Measurements from ENCODE around the gene CIZ1.

The CIZ1 gene

GRCh38 chr9:128169492-128169891, 21.9 kb downstream of the CIZ1 start:
- TF ChIP-seq, protein P1, sequence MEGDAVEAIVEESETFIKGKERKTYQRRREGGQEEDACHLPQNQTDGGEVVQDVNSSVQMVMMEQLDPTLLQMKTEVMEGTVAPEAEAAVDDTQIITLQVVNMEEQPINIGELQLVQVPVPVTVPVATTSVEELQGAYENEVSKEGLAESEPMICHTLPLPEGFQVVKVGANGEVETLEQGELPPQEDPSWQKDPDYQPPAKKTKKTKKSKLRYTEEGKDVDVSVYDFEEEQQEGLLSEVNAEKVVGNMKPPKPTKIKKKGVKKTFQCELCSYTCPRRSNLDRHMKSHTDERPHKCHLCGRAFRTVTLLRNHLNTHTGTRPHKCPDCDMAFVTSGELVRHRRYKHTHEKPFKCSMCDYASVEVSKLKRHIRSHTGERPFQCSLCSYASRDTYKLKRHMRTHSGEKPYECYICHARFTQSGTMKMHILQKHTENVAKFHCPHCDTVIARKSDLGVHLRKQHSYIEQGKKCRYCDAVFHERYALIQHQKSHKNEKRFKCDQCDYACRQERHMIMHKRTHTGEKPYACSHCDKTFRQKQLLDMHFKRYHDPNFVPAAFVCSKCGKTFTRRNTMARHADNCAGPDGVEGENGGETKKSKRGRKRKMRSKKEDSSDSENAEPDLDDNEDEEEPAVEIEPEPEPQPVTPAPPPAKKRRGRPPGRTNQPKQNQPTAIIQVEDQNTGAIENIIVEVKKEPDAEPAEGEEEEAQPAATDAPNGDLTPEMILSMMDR (IDR thresholded peaks at IDR 0.05; ENCODE audit: low read depth, low read length): no peak
- in situ Hi-C loops (cut with HindIII; ENCODE audit: low sequenced_read_pairs): no loop called here
- H3K4me3 ChIP-seq (ENCODE audit: low read depth, low read length): no peak overlapping the region
- no peak for DNase-seq (ENCODE audit: low read depth, low spot score)

DNA sequence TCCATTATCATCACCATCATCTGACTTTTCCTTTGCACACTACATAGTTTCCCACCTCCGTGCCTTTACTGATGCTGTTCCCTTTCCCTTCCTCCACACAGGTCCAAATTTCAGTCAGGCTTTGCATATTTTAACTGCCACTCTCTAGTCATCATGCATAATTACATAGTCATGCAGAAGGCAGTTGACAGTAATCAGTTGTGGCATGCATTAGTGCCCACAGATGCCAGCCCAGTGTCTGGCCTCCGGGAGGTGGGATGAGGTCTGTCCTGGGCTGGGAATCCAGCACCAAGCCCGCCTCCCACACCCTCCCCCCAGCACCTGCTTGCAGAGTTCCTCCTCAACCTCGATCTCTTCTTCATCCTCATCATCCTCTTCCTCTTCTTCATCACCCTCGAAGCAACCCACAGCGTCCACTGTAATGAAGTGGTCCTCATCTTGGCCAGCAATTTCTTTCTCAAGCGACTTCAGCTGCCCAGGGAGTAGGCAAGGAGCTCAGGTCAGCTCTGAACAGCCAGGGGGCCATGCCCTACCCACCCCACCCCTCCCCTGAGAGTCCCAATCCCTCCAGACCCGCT, 22.6 kb downstream of the CIZ1 start:
- DNase-seq (ENCODE audit: low read depth, low spot score): no peak
- in situ Hi-C loops (cut with HindIII; ENCODE audit: low sequenced_read_pairs): no loop called here
- H3K4me3 ChIP-seq (ENCODE audit: low read depth, low read length): no peak overlapping the region
- TF ChIP-seq, protein P1 (IDR thresholded peaks at IDR 0.05; ENCODE audit: low read depth, low read length): no peak

GRCh38 chr9:128167209-128167608, 24.2 kb downstream of the CIZ1 start:
- DNase-seq (ENCODE audit: low read depth, low spot score): no peak
- in situ Hi-C loops (cut with HindIII; ENCODE audit: low sequenced_read_pairs): no loop called here
- no peak overlapping the region for H3K4me3 ChIP-seq (ENCODE audit: low read depth, low read length)
- TF ChIP-seq, protein P1 (IDR thresholded peaks at IDR 0.05; ENCODE audit: low read depth, low read length): no peak

GRCh38 chr9:128166169-128166568, 25.2 kb downstream of the CIZ1 start:
- no peak overlapping the region for H3K4me3 ChIP-seq (ENCODE audit: low read depth, low read length)
- in situ Hi-C loops (cut with HindIII; ENCODE audit: low sequenced_read_pairs): no loop called here
- TF ChIP-seq, protein P1 (IDR thresholded peaks at IDR 0.05; ENCODE audit: low read depth, low read length): no peak
- no peak for DNase-seq (ENCODE audit: low read depth, low spot score)

GRCh38 chr9:128164307-128164885, 27.0 kb downstream of the CIZ1 start:
- no peak overlapping the region for H3K4me3 ChIP-seq (ENCODE audit: low read depth, low read length)
- TF ChIP-seq, protein P1 (IDR thresholded peaks at IDR 0.05; ENCODE audit: low read depth, low read length): no peak
- no peak for DNase-seq (ENCODE audit: low read depth, low spot score)
- in situ Hi-C loops (cut with HindIII; ENCODE audit: low sequenced_read_pairs): no loop called here

GRCh38 chr9:128163523-128164306, 27.7 kb downstream of the CIZ1 start:
- in situ Hi-C loops (cut with HindIII; ENCODE audit: low sequenced_read_pairs): no loop called here
- TF ChIP-seq, protein P1 (IDR thresholded peaks at IDR 0.05; ENCODE audit: low read depth, low read length): no peak
- no peak for DNase-seq (ENCODE audit: low read depth, low spot score)
- H3K4me3 ChIP-seq (ENCODE audit: low read depth, low read length): no peak overlapping the region

Measured in astrocyte of the spinal cord (primary cell).